Fibroblast of lung (primary cell): Measurements from ENCODE around the gene TMEM63C.

ENCODE experiments used
- EZH2 ChIP-seq: IDR thresholded peaks from 2 replicates; pipeline ENCODE4 v1.5.1; 2012; ENCODE audit warnings: low read length, control low read depth, mild to moderate bottlenecking; ENCODE audit errors: missing control alignments
- TF ChIP-seq, protein P1 (sequence below), 2 donors: IDR thresholded peaks in 1 of 2; conservative IDR thresholded peaks in 1 of 2; 1 replicate in 1 of 2; 2 replicates in 1 of 2; pipeline ENCODE4 v1.5.1; 2011 to 2012; ENCODE audit warnings: low read length in 2 of 2, control low read depth in 1 of 2, inconsistent platforms in 1 of 2, low read depth in 1 of 2, mild to moderate bottlenecking in 1 of 2

- TF ChIP-seq, protein P1, sequence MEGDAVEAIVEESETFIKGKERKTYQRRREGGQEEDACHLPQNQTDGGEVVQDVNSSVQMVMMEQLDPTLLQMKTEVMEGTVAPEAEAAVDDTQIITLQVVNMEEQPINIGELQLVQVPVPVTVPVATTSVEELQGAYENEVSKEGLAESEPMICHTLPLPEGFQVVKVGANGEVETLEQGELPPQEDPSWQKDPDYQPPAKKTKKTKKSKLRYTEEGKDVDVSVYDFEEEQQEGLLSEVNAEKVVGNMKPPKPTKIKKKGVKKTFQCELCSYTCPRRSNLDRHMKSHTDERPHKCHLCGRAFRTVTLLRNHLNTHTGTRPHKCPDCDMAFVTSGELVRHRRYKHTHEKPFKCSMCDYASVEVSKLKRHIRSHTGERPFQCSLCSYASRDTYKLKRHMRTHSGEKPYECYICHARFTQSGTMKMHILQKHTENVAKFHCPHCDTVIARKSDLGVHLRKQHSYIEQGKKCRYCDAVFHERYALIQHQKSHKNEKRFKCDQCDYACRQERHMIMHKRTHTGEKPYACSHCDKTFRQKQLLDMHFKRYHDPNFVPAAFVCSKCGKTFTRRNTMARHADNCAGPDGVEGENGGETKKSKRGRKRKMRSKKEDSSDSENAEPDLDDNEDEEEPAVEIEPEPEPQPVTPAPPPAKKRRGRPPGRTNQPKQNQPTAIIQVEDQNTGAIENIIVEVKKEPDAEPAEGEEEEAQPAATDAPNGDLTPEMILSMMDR (conservative IDR thresholded peaks at IDR 0.05 in 1 of 2, IDR thresholded peaks at IDR 0.05 in 1 of 2; ENCODE audit: low read depth in 1 of 2, low read length in 2 of 2) = no peak
- TF ChIP-seq EZH2 = no peak
These were observed 64.2 kb downstream of the TMEM63C start for GRCh38 chr14:77245820-77246219.
